ENCODE data around the gene CYP2W1. TPM values are rescaled to one million over a fixed set of nuclear protein-coding genes. Genes with fewer than 3 reads are reported as not detected.

Gene CYP2W1
- total RNA-seq, 4 donors from 2014 or later: not detected

DNA sequence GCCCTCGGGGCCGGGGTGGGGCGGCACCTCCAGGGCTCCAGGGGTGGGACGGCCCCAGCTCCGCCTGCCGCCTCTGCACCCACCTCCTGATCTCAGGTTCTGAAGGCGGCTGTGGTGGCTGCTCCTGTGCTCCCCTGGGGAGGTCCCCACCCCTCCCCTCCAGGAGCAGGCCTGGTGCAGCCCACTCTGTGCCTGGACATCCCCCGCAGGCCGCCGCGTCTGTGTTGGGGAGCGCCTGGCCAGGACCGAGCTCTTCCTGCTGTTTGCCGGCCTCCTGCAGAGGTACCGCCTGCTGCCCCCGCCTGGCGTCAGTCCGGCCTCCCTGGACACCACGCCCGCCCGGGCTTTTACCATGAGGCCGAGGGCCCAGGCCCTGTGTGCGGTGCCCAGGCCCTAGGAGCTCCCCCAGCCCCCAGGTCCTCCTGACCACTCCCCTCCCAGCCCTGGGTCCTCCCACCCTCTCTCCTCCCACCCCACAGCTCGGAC is 5.5 kb downstream of the CYP2W1 start:
- peaks cover 57 to 89% (median 78%) of the 10 kb centered on the region in 3 donors for H3K27me3 ChIP-seq

DNA sequence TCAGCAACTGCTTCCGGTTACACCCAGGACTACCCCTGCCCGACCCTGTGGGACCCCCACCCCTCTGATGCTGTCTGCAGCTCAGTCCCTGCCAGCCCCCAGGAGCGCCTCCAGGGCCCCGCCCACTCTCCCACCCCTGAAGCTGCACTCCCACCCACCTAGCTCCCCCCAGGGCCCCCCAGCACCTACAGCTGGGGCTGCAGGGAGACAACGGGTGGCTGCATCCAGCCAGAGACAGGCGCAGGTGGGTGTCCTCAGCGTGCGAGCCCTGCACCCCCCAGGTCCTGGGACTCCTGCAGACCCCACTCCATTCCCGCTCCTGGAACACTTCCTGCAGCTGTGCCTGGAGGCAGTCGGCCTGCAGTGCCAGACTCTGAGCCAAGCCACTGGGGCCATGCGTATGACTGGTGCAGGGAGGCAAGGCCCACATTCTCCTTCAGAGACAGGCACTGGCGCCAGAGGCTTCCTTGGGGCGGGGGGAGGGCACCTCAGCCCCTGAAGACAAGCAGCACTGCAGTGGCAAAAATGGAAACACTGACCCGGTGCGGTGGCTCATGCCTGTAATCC is 6.1 kb downstream of the CYP2W1 start:
- intact Hi-C loops (cut with DNase I; ENCODE audit: low total_unique reads) (no loop called here), in situ Hi-C loops (cut with MboI; ENCODE audit: low sequenced_read_pairs in 4 of 4) (loop anchor here in 2 of 4 donors (25.0 kb wide), 1 partner anchor 173 kb away; the partner anchor contains the start of gene ZFAND2A (in 2 of the 2))
- Histone ChIP-seq H3K27ac (no peak overlapping the region), H3K36me3 (no peaks in the 10 kb centered on the region), H3K9me3 (no peaks in the 10 kb centered on the region), H3K4me3 (no peak overlapping the region), H3K4me1 (peaks cover 3% of the 10 kb centered on the region in 2 donors), H3K27me3 (peaks cover 52 to 83% (median 77%) of the 10 kb centered on the region in 3 donors)
- ATAC-seq: no peak
- no peak for DNase-seq
- TF ChIP-seq, protein P1, sequence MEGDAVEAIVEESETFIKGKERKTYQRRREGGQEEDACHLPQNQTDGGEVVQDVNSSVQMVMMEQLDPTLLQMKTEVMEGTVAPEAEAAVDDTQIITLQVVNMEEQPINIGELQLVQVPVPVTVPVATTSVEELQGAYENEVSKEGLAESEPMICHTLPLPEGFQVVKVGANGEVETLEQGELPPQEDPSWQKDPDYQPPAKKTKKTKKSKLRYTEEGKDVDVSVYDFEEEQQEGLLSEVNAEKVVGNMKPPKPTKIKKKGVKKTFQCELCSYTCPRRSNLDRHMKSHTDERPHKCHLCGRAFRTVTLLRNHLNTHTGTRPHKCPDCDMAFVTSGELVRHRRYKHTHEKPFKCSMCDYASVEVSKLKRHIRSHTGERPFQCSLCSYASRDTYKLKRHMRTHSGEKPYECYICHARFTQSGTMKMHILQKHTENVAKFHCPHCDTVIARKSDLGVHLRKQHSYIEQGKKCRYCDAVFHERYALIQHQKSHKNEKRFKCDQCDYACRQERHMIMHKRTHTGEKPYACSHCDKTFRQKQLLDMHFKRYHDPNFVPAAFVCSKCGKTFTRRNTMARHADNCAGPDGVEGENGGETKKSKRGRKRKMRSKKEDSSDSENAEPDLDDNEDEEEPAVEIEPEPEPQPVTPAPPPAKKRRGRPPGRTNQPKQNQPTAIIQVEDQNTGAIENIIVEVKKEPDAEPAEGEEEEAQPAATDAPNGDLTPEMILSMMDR (IDR thresholded peaks at IDR 0.05 in 4 of 5, conservative IDR thresholded peaks at IDR 0.05 in 1 of 5): no peak
- TF ChIP-seq POLR2A (IDR thresholded peaks at IDR 0.05): no peak

More for the DNA sequence above, 5.5 kb downstream of the CYP2W1 start:
- in situ Hi-C loops (cut with MboI; ENCODE audit: low sequenced_read_pairs in 4 of 4) (loop anchor here in 2 of 4 donors (25.0 kb wide), 1 partner anchor 174 kb away; the partner anchor contains the start of gene ZFAND2A (in 2 of the 2)), intact Hi-C loops (cut with DNase I; ENCODE audit: low total_unique reads) (no loop called here)
- Histone ChIP-seq H3K4me1 (peaks cover 2 to 3% of the 10 kb centered on the region in 2 donors), H3K4me3 (no peak overlapping the region), H3K36me3 (no peaks in the 10 kb centered on the region), H3K27ac (no peak overlapping the region), H3K9me3 (no peaks in the 10 kb centered on the region)
- ATAC-seq: no peak
- TF ChIP-seq, protein P1 (IDR thresholded peaks at IDR 0.05 in 4 of 5, conservative IDR thresholded peaks at IDR 0.05 in 1 of 5): no peak
- no peak for TF ChIP-seq POLR2A (IDR thresholded peaks at IDR 0.05)
- DNase-seq: no peak

DNA sequence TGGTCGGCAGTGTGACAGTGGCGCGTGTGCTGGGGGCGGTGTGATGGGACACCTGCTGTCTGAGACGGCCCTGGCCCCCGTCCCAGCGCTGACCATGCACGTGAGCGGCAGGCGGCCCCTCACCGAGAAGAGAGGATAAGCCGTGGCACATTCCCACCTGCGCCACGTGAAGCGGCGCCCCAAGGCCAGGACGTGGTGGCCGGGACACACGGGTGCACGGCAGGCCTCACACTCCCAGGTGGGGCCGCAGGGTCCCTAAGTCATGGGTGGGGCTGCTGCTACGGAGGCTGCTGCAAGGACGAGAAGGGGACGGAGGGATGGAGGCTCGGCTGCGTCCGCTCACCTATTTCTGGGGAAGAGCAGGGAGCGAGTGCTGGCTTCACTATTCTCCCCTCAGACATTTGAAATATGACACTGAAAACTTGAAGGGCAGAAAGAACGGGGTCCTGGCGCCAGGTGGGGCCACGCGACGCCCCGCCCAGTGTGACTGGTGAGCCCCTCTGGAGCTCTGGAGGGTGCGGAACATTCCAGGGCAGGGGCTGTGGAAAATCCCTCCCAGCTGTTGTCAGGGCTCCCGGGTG is 7.5 kb downstream of the CYP2W1 start:
- in situ Hi-C loops (cut with MboI; ENCODE audit: low sequenced_read_pairs in 4 of 4): loop anchor here (5.0 to 25.0 kb wide), 4 partner anchors 54 to 172 kb away; partner anchors contain the start of genes ZFAND2A (in 2 of the 4) and GPR146 (in 1 of the 4)
- TF ChIP-seq, protein P1 (IDR thresholded peaks at IDR 0.05 in 4 of 5, conservative IDR thresholded peaks at IDR 0.05 in 1 of 5): no peak
- TF ChIP-seq POLR2A (IDR thresholded peaks at IDR 0.05): no peak
- DNase-seq: no peak
- intact Hi-C loops (cut with DNase I; ENCODE audit: low total_unique reads): no loop called here
- Histone ChIP-seq H3K36me3 (no peaks in the 10 kb centered on the region), H3K27me3 (peaks cover 46 to 69% (median 69%) of the 10 kb centered on the region in 3 donors), H3K4me3 (no peak overlapping the region), H3K27ac (no peak overlapping the region), H3K4me1 (peaks cover 3% of the 10 kb centered on the region in 2 donors), H3K9me3 (no peaks in the 10 kb centered on the region)
- no peak for ATAC-seq

DNA sequence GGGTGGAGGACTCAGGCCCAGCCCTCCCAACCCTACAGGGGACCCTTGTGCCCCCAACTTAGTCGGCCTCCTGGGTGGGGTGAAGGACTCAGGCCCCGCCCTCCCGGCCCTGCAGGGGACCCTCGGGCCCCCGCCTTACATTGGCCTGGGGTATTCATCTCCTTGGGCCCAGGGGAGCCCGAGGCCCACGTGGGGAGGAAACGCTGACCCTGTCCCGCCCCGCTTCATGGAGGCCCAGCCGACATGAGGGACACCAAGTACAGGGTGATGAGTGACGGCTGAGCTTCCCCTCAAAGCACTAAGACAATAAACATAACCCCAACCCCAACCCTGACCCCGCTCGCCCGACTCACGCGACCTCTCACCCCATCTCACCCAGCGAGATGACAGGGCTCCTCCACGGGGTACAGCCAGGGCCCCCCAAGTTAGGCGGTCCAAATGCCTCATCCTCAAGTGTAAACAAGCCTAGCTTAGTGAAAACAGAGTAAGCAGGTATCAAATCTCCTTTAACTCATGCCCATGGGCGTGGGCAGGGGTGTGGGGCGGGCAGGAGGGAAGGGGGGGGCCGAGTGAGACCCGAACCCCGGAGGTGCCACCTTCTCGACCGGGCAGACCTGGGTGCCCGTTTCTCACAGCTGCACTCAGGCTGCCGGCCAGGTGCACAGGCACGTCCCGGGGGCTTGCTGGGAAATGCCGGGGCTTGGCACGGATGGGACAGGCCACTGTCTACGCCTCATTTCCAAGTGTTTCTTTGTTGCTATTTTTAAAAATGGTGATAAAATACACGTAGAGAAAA is 8.2 kb downstream of the CYP2W1 start:
- ATAC-seq: no peak
- H3K4me3 ChIP-seq: no peak overlapping the region
- in situ Hi-C loops (cut with MboI; ENCODE audit: low sequenced_read_pairs in 4 of 4): loop anchor here (5.0 to 25.0 kb wide), 4 partner anchors 54 to 171 kb away; partner anchors contain the start of genes ZFAND2A (in 2 of the 4) and GPR146 (in 1 of the 4)
- no peak for TF ChIP-seq POLR2A (IDR thresholded peaks at IDR 0.05)
- TF ChIP-seq, protein P1 (IDR thresholded peaks at IDR 0.05 in 4 of 5, conservative IDR thresholded peaks at IDR 0.05 in 1 of 5): no peak
- H3K4me1 ChIP-seq: peaks cover 3% of the 10 kb centered on the region in 2 donors
- no peaks in the 10 kb centered on the region for H3K9me3 ChIP-seq
- H3K36me3 ChIP-seq: no peaks in the 10 kb centered on the region
- H3K27ac ChIP-seq: no peak overlapping the region
- intact Hi-C loops (cut with DNase I; ENCODE audit: low total_unique reads): no loop called here
- DNase-seq: no peak
- peaks cover 43 to 64% (median 62%) of the 10 kb centered on the region in 3 donors for H3K27me3 ChIP-seq

Measured in gastrocnemius medialis (tissue), 4 donors.